Hepatocyte (in vitro differentiated cells): Measurements from ENCODE around the gene BAZ2A. TPM values are rescaled to one million over a fixed set of nuclear protein-coding genes. Genes with fewer than 3 reads are reported as not detected.

Source experiments
- DNase-seq: peaks from one replicate; pipeline ENCODE4 v3.0.0-alpha.2; 2016; ENCODE audit warnings: low spot score
- H2AFZ ChIP-seq: fragments of 200-600 bp; sonication (generic); 2 replicates; pipeline ENCODE4 v1.6.0; 2016; ENCODE audit warnings: antibody characterized with exemption, mild to moderate bottlenecking
- H3K27ac ChIP-seq: fragments of 200-600 bp; sonication (generic); 2 replicates; pipeline ENCODE4 v1.5.1; 2016; ENCODE audit warnings: mild to moderate bottlenecking
- H3K27me3 ChIP-seq: fragments of 200-600 bp; sonication (generic); 2 replicates; pipeline ENCODE4 v1.6.1; 2016
- H3K36me3 ChIP-seq: fragments of 200-600 bp; sonication (generic); replicated peaks from 2 replicates; pipeline ENCODE4 v1.5.1; 2016; ENCODE audit warnings: low read depth; ENCODE audit not compliant: insufficient read depth
- H3K4me1 ChIP-seq: fragments of 200-600 bp; sonication (generic); 2 replicates; pipeline ENCODE4 v1.5.1; 2016; ENCODE audit warnings: mild to moderate bottlenecking, moderate library complexity; ENCODE audit not compliant: insufficient read depth
- H3K4me2 ChIP-seq: fragments of 200-600 bp; sonication (generic); 2 replicates; pipeline ENCODE4 v1.6.0; 2016
- H3K4me3 ChIP-seq: fragments of 200-600 bp; sonication (generic); 2 replicates; pipeline ENCODE4 v1.5.1; 2016; ENCODE audit warnings: mild to moderate bottlenecking
- H3K79me2 ChIP-seq: fragments of 200-600 bp; sonication (generic); 2 replicates; pipeline ENCODE4 v1.6.0; 2017; ENCODE audit warnings: mild to moderate bottlenecking
- H3K9me2 ChIP-seq: fragments of 200-600 bp; sonication (generic); replicated peaks from 2 replicates; pipeline ENCODE4 v1.6.0; 2017; ENCODE audit warnings: mild to moderate bottlenecking; ENCODE audit not compliant: insufficient read depth
- H3K9me3 ChIP-seq: fragments of 200-600 bp; sonication (generic); 2 replicates; pipeline ENCODE4 v1.5.1; 2016; ENCODE audit warnings: low read depth, mild to moderate bottlenecking
- H4K20me1 ChIP-seq: fragments of 200-600 bp; sonication (generic); 2 replicates; pipeline ENCODE4 v1.6.0; 2016; ENCODE audit warnings: mild to moderate bottlenecking; ENCODE audit not compliant: insufficient read depth, poor library complexity, severe bottlenecking
- CTCF ChIP-seq: fragments of 200-600 bp; sonication (generic); IDR thresholded peaks from 2 replicates; pipeline ENCODE4 v1.5.1; 2016; ENCODE audit warnings: antibody characterized with exemption, mild to moderate bottlenecking; ENCODE audit not compliant: poor library complexity
- EZH2 ChIP-seq: fragments of 200-600 bp; sonication (generic); IDR thresholded peaks from 2 replicates; pipeline ENCODE4 v1.6.1; 2016; ENCODE audit warnings: antibody characterized with exemption, mild to moderate bottlenecking, borderline replicate concordance
- EZH2phosphoT487 ChIP-seq: fragments of 200-600 bp; sonication (generic); IDR thresholded peaks from one replicate; pipeline ENCODE4 v1.6.1; 2018; ENCODE audit warnings: antibody characterized with exemption, mild to moderate bottlenecking, low read depth, moderate library complexity; ENCODE audit not compliant: unreplicated experiment, severe bottlenecking
- WGBS: methylation state at CpG from one replicate; pipeline ENCODE4 v1.1.6; 2016; ENCODE audit warnings: low lambda C conversion rate; ENCODE audit errors: missing lambda C conversion rate; 5-methylcytosine and 5-hydroxymethylcytosine counted together
- polyA plus RNA-seq: library from polyadenylated mRNA; unstranded; fragments of >200 nt; fragmentation: Nextera tagmentation; extraction: Ambion mirVana; gene quantifications from 2 replicates; pipeline ENCODE4 v1.2.1, GENCODE V29; 2016
- small RNA-seq: library from RNA; depleted of rRNA; stranded (forward); fragments of <200 nt; gene quantifications from one replicate; pipeline ENCODE3, GENCODE V24; 2014
- total RNA-seq: library from RNA; depleted of rRNA; stranded (reverse); fragments of >200 nt; gene quantifications from 2 replicates; pipeline ENCODE4 v1.2.3, GENCODE V29; 2014

Gene BAZ2A
- total and polyA plus RNA-seq, 2 experiments from 2014 or later: 27.9 to 33.1 TPM

- no peak overlapping the region for H3K4me3 ChIP-seq
- TF ChIP-seq CTCF (no peak), EZH2phosphoT487 (no peak), EZH2 (no peak)
- H3K4me2 ChIP-seq: peak overlapping the region; percentile 66
- H3K79me2 ChIP-seq: peaks cover 8% of the 10 kb centered on the region
- no peaks in the 10 kb centered on the region for H3K36me3 ChIP-seq
- H4K20me1 ChIP-seq: no peaks in the 10 kb centered on the region
- peak overlapping the region; percentile 82 for H3K27ac ChIP-seq
- DNase-seq: peak; percentile 90
- H3K9me3 ChIP-seq: no peaks in the 10 kb centered on the region
- H3K27me3 ChIP-seq: no peaks in the 10 kb centered on the region
- H3K4me1 ChIP-seq: peaks cover 18% of the 10 kb centered on the region
- 45% methylated on average over 6 of the region's 6 CpGs for WGBS
- H2AFZ ChIP-seq: peak overlapping the region; percentile 32
- H3K9me2 ChIP-seq: no peaks in the 10 kb centered on the region
Measured at GRCh38 chr12:56565510-56566101, 64.5 kb downstream of the BAZ2A start.

- H3K9me3 ChIP-seq: no peaks in the 10 kb centered on the region
- H4K20me1 ChIP-seq: no peaks in the 10 kb centered on the region
- H2AFZ ChIP-seq: no peak overlapping the region
- DNase-seq: no peak
- H3K27ac ChIP-seq: no peak overlapping the region
- no peaks in the 10 kb centered on the region for H3K9me2 ChIP-seq
- H3K36me3 ChIP-seq: no peaks in the 10 kb centered on the region
- no peaks in the 10 kb centered on the region for H3K4me1 ChIP-seq
- H3K27me3 ChIP-seq: no peaks in the 10 kb centered on the region
- no peak overlapping the region for H3K4me2 ChIP-seq
- peaks cover 32% of the 10 kb centered on the region for H3K79me2 ChIP-seq
- H3K4me3 ChIP-seq: no peak overlapping the region
- WGBS: 95% methylated on average over 5 of the region's 5 CpGs
- TF ChIP-seq CTCF: no peak
- no peak for TF ChIP-seq EZH2phosphoT487
- TF ChIP-seq EZH2: no peak
Measured at GRCh38 chr12:56551070-56551469, 79.1 kb downstream of the BAZ2A start.

- H3K36me3 ChIP-seq: no peaks in the 10 kb centered on the region
- no peaks in the 10 kb centered on the region for H3K4me1 ChIP-seq
- no peaks in the 10 kb centered on the region for H4K20me1 ChIP-seq
- H3K9me3 ChIP-seq: no peaks in the 10 kb centered on the region
- no peak for TF ChIP-seq EZH2phosphoT487
- no peak for TF ChIP-seq EZH2
- TF ChIP-seq CTCF: no peak
- no peak overlapping the region for H2AFZ ChIP-seq
- H3K4me3 ChIP-seq: no peak overlapping the region
- H3K4me2 ChIP-seq: no peak overlapping the region
- no peak for DNase-seq
- peaks cover 36% of the 10 kb centered on the region for H3K79me2 ChIP-seq
- 85% methylated on average over 5 of the region's 5 CpGs for WGBS
- no peaks in the 10 kb centered on the region for H3K27me3 ChIP-seq
- no peaks in the 10 kb centered on the region for H3K9me2 ChIP-seq
- H3K27ac ChIP-seq: no peak overlapping the region
Measured at GRCh38 chr12:56546680-56547079, 83.4 kb downstream of the BAZ2A start.

Small RNA genes within 50 kb of the gene (small RNA-seq; reads per million reads assigned to genes)
- gene RN7SL809P: not detected
- gene RNU6-343P: not detected
- gene SNORD59A: 17,843 reads per million, percentile 100 among the genes with 10 or more reads in this experiment

Other genes with a start within 250 kb of the BAZ2A start
- 7.9 and 9.6 TPM in 2 replicates for gene TIMELESS, start 180.9 kb downstream of the BAZ2A start, total RNA-seq
- gene TIMELESS, start 180.9 kb downstream of the BAZ2A start, polyA plus RNA-seq: 12.4 and 13.0 TPM in 2 replicates
- gene MIP, start 175.7 kb downstream of the BAZ2A start, total RNA-seq: 0.08 TPM in 1 of 2 replicates, not detected in the other
- gene MIP, start 175.7 kb downstream of the BAZ2A start, polyA plus RNA-seq: 0.30 TPM in 1 of 2 replicates, not detected in the other
- gene SPRYD4, start 161.7 kb downstream of the BAZ2A start, total RNA-seq: 2.5 and 3.4 TPM in 2 replicates
- gene SPRYD4, start 161.7 kb downstream of the BAZ2A start, polyA plus RNA-seq: 3.2 TPM in 2 replicates
- 6.1 and 6.4 TPM in 2 replicates for gene GLS2, start 142.2 kb downstream of the BAZ2A start, total RNA-seq
- 3.3 and 3.5 TPM in 2 replicates for gene GLS2, start 142.2 kb downstream of the BAZ2A start, polyA plus RNA-seq
- 14.6 and 15.2 TPM in 2 replicates for gene RBMS2, start 108.5 kb downstream of the BAZ2A start, total RNA-seq
- 15.9 and 18.8 TPM in 2 replicates for gene RBMS2, start 108.5 kb downstream of the BAZ2A start, polyA plus RNA-seq
- gene ATP5F1B, start 15.7 kb upstream of the BAZ2A start, total RNA-seq: 478 and 579 TPM in 2 replicates
- 950 and 953 TPM in 2 replicates for gene ATP5F1B, start 15.7 kb upstream of the BAZ2A start, polyA plus RNA-seq
- gene PTGES3, start 58.0 kb upstream of the BAZ2A start, total RNA-seq: 128 and 142 TPM in 2 replicates
- gene PTGES3, start 58.0 kb upstream of the BAZ2A start, polyA plus RNA-seq: 154 and 156 TPM in 2 replicates
- 1,295 and 1,361 TPM in 2 replicates for gene NACA, start 95.0 kb upstream of the BAZ2A start, total RNA-seq
- gene NACA, start 95.0 kb upstream of the BAZ2A start, polyA plus RNA-seq: 631 and 655 TPM in 2 replicates
- gene PRIM1, start 122.0 kb upstream of the BAZ2A start, total RNA-seq: 6.8 and 14.0 TPM in 2 replicates
- gene PRIM1, start 122.0 kb upstream of the BAZ2A start, polyA plus RNA-seq: 5.9 and 6.5 TPM in 2 replicates
- 2.7 and 3.4 TPM in 2 replicates for gene HSD17B6, start 133.0 kb upstream of the BAZ2A start, total RNA-seq
- gene HSD17B6, start 133.0 kb upstream of the BAZ2A start, polyA plus RNA-seq: 1.1 and 3.0 TPM in 2 replicates